ENCODE measurements around the gene IQGAP2.

Gene IQGAP2

DNA sequence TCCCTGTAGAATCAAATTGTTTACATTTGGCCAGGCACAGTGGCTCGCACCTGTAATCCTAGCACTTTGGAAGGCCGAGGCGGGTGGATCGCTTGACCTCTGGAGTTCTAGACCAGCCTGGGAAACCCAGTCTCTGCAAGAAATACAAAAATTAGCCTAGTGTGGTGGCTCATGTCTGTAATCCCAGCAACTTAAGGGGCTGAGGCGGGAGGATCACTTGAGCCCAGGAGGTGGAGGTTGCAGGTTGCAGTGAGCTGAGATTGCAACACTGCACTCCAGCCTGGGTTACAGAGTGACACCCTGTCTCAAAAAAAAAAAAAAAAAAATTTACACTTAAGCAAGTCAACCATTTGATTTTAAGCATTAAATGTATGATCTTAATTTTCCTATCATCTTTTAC lies 17.5 kb upstream of the IQGAP2 start:
- Histone ChIP-seq H3K4me1 (ENCODE audit: control insufficient read depth, insufficient read depth, low read length, unreplicated experiment) (no peaks in the 10 kb centered on the region), H3K36me3 (ENCODE audit: insufficient read depth, low read length) (no peaks in the 10 kb centered on the region), H3K4me3 (ENCODE audit: low read depth, low read length) (no peak overlapping the region), H3K79me2 (ENCODE audit: control insufficient read depth, insufficient read depth, low read length, unreplicated experiment) (no peaks in the 10 kb centered on the region), H3K27me3 (ENCODE audit: insufficient read depth, low read length) (peaks cover 28% of the 10 kb centered on the region), H3K27ac (ENCODE audit: low read depth, low read length) (no peak overlapping the region), H2AFZ (ENCODE audit: low read length, unreplicated experiment) (no peak overlapping the region)

GRCh38 chr5:76386360-76386759 lies 16.7 kb upstream of the IQGAP2 start:
- H3K27ac ChIP-seq (ENCODE audit: low read depth, low read length): no peak overlapping the region
- H3K27me3 ChIP-seq (ENCODE audit: insufficient read depth, low read length): peaks cover 27% of the 10 kb centered on the region
- no peak overlapping the region for H3K4me3 ChIP-seq (ENCODE audit: low read depth, low read length)
- H3K79me2 ChIP-seq (ENCODE audit: control insufficient read depth, insufficient read depth, low read length, unreplicated experiment): no peaks in the 10 kb centered on the region
- no peaks in the 10 kb centered on the region for H3K4me1 ChIP-seq (ENCODE audit: control insufficient read depth, insufficient read depth, low read length, unreplicated experiment)
- H2AFZ ChIP-seq (ENCODE audit: low read length, unreplicated experiment): no peak overlapping the region
- H3K36me3 ChIP-seq (ENCODE audit: insufficient read depth, low read length): no peaks in the 10 kb centered on the region

GRCh38 chr5:76388236-76388635 lies 14.8 kb upstream of the IQGAP2 start:
- Histone ChIP-seq H3K36me3 (ENCODE audit: insufficient read depth, low read length) (no peaks in the 10 kb centered on the region), H3K27me3 (ENCODE audit: insufficient read depth, low read length) (peaks cover 22% of the 10 kb centered on the region), H3K79me2 (ENCODE audit: control insufficient read depth, insufficient read depth, low read length, unreplicated experiment) (no peaks in the 10 kb centered on the region), H3K4me3 (ENCODE audit: low read depth, low read length) (no peak overlapping the region), H2AFZ (ENCODE audit: low read length, unreplicated experiment) (no peak overlapping the region), H3K27ac (ENCODE audit: low read depth, low read length) (no peak overlapping the region), H3K4me1 (ENCODE audit: control insufficient read depth, insufficient read depth, low read length, unreplicated experiment) (no peaks in the 10 kb centered on the region)

DNA sequence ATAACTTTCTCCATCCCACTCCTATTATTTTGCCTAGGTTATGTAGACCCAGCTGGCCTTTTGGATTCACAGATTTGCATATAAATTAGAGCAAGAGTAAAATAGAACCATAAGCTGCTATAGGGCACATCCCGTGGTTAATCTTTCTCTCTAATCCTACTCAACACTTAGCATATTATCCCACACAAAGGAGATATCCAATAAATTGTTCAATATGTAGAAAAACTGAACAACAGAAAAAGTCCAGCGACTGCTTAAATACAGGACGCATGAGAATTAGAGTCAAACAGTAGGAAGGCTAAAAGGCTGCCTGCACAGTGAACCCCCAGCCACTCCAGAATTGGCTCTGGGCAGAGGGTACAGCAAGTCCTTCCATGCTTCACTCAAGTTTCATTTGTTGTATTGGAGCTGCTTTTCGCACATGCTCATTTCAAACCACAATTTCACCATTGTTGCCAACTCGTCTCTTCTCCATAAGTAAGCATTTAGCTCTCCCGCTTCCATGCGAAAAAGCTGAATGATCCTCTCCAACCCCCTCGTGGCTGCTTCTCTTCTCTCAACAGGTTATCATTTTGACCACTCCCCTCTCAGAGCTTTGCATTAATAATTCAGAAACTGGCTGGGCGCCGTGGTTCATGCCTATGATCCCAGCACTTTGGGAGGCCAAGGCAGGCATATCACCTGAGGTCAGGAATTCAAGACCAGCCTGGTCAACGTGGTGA lies 14.1 kb upstream of the IQGAP2 start:
- Histone ChIP-seq H3K79me2 (ENCODE audit: control insufficient read depth, insufficient read depth, low read length, unreplicated experiment) (no peaks in the 10 kb centered on the region), H3K4me1 (ENCODE audit: control insufficient read depth, insufficient read depth, low read length, unreplicated experiment) (no peaks in the 10 kb centered on the region), H3K36me3 (ENCODE audit: insufficient read depth, low read length) (no peaks in the 10 kb centered on the region), H3K4me3 (ENCODE audit: low read depth, low read length) (no peak overlapping the region), H3K27ac (ENCODE audit: low read depth, low read length) (no peak overlapping the region), H2AFZ (ENCODE audit: low read length, unreplicated experiment) (no peak overlapping the region), H3K27me3 (ENCODE audit: insufficient read depth, low read length) (peaks cover 22% of the 10 kb centered on the region)

- Histone ChIP-seq H3K27ac (ENCODE audit: low read depth, low read length) (no peak overlapping the region), H3K4me3 (ENCODE audit: low read depth, low read length) (no peak overlapping the region), H3K27me3 (ENCODE audit: insufficient read depth, low read length) (peaks cover 18% of the 10 kb centered on the region), H3K79me2 (ENCODE audit: control insufficient read depth, insufficient read depth, low read length, unreplicated experiment) (no peaks in the 10 kb centered on the region), H3K36me3 (ENCODE audit: insufficient read depth, low read length) (no peaks in the 10 kb centered on the region), H3K4me1 (ENCODE audit: control insufficient read depth, insufficient read depth, low read length, unreplicated experiment) (no peaks in the 10 kb centered on the region), H2AFZ (ENCODE audit: low read length, unreplicated experiment) (no peak overlapping the region)
These were observed 13.5 kb upstream of the IQGAP2 start for GRCh38 chr5:76389513-76390154.

- Histone ChIP-seq H3K4me3 (ENCODE audit: low read depth, low read length) (no peak overlapping the region), H3K79me2 (ENCODE audit: control insufficient read depth, insufficient read depth, low read length, unreplicated experiment) (no peaks in the 10 kb centered on the region), H3K4me1 (ENCODE audit: control insufficient read depth, insufficient read depth, low read length, unreplicated experiment) (no peaks in the 10 kb centered on the region), H3K36me3 (ENCODE audit: insufficient read depth, low read length) (no peaks in the 10 kb centered on the region), H3K27ac (ENCODE audit: low read depth, low read length) (no peak overlapping the region), H3K27me3 (ENCODE audit: insufficient read depth, low read length) (peaks cover 22% of the 10 kb centered on the region), H2AFZ (ENCODE audit: low read length, unreplicated experiment) (no peak overlapping the region)
These were observed 12.1 kb upstream of the IQGAP2 start for GRCh38 chr5:76391014-76391413.

DNA sequence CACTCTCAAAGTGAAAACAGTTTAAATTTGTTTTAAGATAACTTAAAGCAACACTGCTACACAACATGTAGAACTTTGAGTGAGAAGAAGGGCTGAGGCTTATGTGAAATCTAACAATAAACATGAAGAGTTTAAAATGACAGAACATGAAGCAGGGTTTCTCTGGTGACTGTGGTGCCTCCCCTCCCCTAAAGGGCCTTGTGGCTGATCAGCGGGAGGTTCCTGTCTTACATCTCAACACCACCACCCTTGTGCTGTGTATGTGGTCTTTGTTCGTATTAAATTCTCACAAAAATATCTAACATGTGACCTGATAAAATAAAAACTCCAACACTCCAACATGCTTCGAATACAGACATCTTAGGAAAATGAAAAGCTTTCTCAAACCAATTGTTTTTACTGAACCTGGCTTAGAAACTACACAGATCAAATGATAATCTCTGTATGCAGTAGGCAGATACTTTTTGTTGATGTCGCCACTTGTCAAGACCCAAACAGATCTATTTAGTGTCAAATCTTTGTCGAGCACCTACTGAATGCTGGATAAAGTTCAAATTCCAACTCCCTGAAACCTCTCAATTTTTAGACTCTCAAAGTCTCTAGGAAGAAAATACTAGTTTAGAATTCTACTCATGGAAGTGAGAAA lies 9.9 kb upstream of the IQGAP2 start:
- Histone ChIP-seq H2AFZ (ENCODE audit: low read length, unreplicated experiment) (no peak overlapping the region), H3K36me3 (ENCODE audit: insufficient read depth, low read length) (no peaks in the 10 kb centered on the region), H3K79me2 (ENCODE audit: control insufficient read depth, insufficient read depth, low read length, unreplicated experiment) (no peaks in the 10 kb centered on the region), H3K27me3 (ENCODE audit: insufficient read depth, low read length) (peaks cover 35% of the 10 kb centered on the region), H3K27ac (ENCODE audit: low read depth, low read length) (no peak overlapping the region), H3K4me3 (ENCODE audit: low read depth, low read length) (no peak overlapping the region), H3K4me1 (ENCODE audit: control insufficient read depth, insufficient read depth, low read length, unreplicated experiment) (no peaks in the 10 kb centered on the region)

DNA sequence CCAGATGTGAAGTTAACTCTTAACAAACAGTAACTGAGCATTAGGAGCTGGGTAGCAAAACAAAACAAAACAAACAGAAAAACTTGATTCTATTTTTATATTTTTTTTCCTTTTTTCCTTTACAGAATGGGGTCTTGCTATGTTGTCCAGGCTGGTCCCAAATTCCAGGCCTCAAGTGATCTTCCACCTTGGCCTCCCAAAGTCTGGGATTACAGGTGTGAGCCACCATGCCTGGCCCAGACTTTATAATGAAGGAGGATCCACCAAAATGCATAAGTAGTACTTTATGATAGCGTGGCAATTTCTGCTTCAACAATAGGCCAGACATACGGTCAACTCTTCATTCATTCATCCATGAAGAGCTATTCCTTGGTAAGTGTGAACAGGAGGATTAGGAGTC lies 5.9 kb upstream of the IQGAP2 start:
- Histone ChIP-seq H3K36me3 (ENCODE audit: insufficient read depth, low read length) (no peaks in the 10 kb centered on the region), H3K79me2 (ENCODE audit: control insufficient read depth, insufficient read depth, low read length, unreplicated experiment) (no peaks in the 10 kb centered on the region), H3K4me1 (ENCODE audit: control insufficient read depth, insufficient read depth, low read length, unreplicated experiment) (no peaks in the 10 kb centered on the region), H2AFZ (ENCODE audit: low read length, unreplicated experiment) (no peak overlapping the region), H3K27me3 (ENCODE audit: insufficient read depth, low read length) (peaks cover 54% of the 10 kb centered on the region), H3K4me3 (ENCODE audit: low read depth, low read length) (no peak overlapping the region), H3K27ac (ENCODE audit: low read depth, low read length) (no peak overlapping the region)

GRCh38 chr5:76399268-76399667 lies 3.8 kb upstream of the IQGAP2 start:
- no peaks in the 10 kb centered on the region for H3K4me1 ChIP-seq (ENCODE audit: control insufficient read depth, insufficient read depth, low read length, unreplicated experiment)

DNA sequence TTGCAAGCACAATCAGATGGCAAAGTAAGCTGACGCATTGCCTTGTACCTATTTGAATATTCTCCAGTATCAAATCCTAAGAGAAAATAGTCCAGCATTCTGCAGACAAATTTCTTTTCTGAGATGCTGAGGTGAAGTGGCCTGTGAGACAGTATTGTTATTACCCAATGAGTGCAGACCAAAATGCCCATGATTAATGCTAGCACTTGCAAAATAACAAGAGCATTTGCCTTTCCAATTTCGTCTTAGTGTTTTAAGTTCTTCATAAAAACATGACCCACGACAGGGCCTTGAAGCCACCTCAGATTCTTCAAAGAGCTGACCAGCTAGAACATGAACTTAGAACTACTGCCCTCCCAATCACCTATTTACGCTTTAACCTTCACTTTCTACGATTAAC lies 2.6 kb upstream of the IQGAP2 start:
- Histone ChIP-seq H3K36me3 (ENCODE audit: insufficient read depth, low read length) (no peaks in the 10 kb centered on the region), H3K4me1 (ENCODE audit: control insufficient read depth, insufficient read depth, low read length, unreplicated experiment) (no peaks in the 10 kb centered on the region), H3K79me2 (ENCODE audit: control insufficient read depth, insufficient read depth, low read length, unreplicated experiment) (no peaks in the 10 kb centered on the region), H2AFZ (ENCODE audit: low read length, unreplicated experiment) (no peak overlapping the region), H3K27me3 (ENCODE audit: insufficient read depth, low read length) (peaks cover 81% of the 10 kb centered on the region), H3K27ac (ENCODE audit: low read depth, low read length) (no peak overlapping the region), H3K4me3 (ENCODE audit: low read depth, low read length) (no peak overlapping the region)

More at GRCh38 chr5:76399268-76399667, 3.8 kb upstream of the IQGAP2 start:
- Histone ChIP-seq H3K79me2 (ENCODE audit: control insufficient read depth, insufficient read depth, low read length, unreplicated experiment) (no peaks in the 10 kb centered on the region), H3K27ac (ENCODE audit: low read depth, low read length) (no peak overlapping the region), H3K36me3 (ENCODE audit: insufficient read depth, low read length) (no peaks in the 10 kb centered on the region), H3K27me3 (ENCODE audit: insufficient read depth, low read length) (peaks cover 69% of the 10 kb centered on the region), H2AFZ (ENCODE audit: low read length, unreplicated experiment) (no peak overlapping the region), H3K4me3 (ENCODE audit: low read depth, low read length) (no peak overlapping the region)

DNA sequence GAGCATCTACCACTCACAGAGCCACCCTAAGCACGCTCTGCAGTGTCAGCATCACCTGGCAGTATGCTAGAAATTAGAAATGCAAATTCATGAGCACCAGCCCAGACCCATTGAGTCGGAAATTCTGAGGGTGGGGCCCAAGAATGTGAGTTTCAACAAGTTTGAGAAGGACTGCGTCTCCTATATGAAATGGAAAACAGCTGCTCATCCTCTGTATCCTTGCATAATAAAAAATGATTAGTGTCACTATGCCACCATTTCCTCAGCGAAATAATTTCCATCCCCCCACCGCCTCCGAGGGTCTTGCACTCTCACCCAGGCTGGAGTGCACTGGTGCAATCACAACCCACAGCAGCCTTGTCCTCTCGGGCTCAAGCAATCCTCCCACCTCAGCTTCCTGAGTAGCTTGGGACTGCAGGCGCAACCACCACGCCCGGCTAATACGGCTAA lies 1.3 kb upstream of the IQGAP2 start:
- no peaks in the 10 kb centered on the region for H3K79me2 ChIP-seq (ENCODE audit: control insufficient read depth, insufficient read depth, low read length, unreplicated experiment)
- no peaks in the 10 kb centered on the region for H3K4me1 ChIP-seq (ENCODE audit: control insufficient read depth, insufficient read depth, low read length, unreplicated experiment)
- H3K36me3 ChIP-seq (ENCODE audit: insufficient read depth, low read length): no peaks in the 10 kb centered on the region
- H3K4me3 ChIP-seq (ENCODE audit: low read depth, low read length): peak overlapping the region; percentile 76
- H3K27ac ChIP-seq (ENCODE audit: low read depth, low read length): no peak overlapping the region
- no peak overlapping the region for H2AFZ ChIP-seq (ENCODE audit: low read length, unreplicated experiment)
- H3K27me3 ChIP-seq (ENCODE audit: insufficient read depth, low read length): peaks cover 87% of the 10 kb centered on the region

All from ACC112 (cell line).